ENCODE data around the gene RNU6-7.

- no peak for TF ChIP-seq CTCF (IDR thresholded peaks at IDR 0.05)
- no peak for TF ChIP-seq POLR2A (IDR thresholded peaks at IDR 0.05)
These were observed 28.9 kb downstream of the RNU6-7 start for GRCh38 chr14:32230695-32231280.

All from heart left ventricle (tissue), 13 donors.